ENCODE measurements around the gene ATP6V1A. TPM values are rescaled to one million over a fixed set of nuclear protein-coding genes. Genes with fewer than 3 reads are reported as not detected.

The ATP6V1A gene
- total and polyA plus RNA-seq, 2 of the 13 experiments (the other 11 are each of a cell fraction or from before 2014, with no cell fraction given), result 23.4 to 95.1 TPM

- TF ChIP-seq SOX5 (CRISPR knock-in tag; IDR thresholded peaks at IDR 0.05; ENCODE audit: borderline replicate concordance), result 0 out of 2 replicates have a peak, but pooled peaks have one; percentile 20
- peak; percentile 20; the same call in 1 of the 2 replicates for TF ChIP-seq DRAP1 (CRISPR knock-in tag; IDR thresholded peaks at IDR 0.05)
- no peak for TF ChIP-seq ATF6 (CRISPR knock-in tag; conservative IDR thresholded peaks at IDR 0.05)
- TF ChIP-seq PLRG1 (conservative IDR thresholded peaks at IDR 0.05), result no peak
- TF ChIP-seq ZNF589 (CRISPR knock-in tag; conservative IDR thresholded peaks at IDR 0.05), result peak; percentile 72; the same call in 1 of the 2 replicates
- peak; percentile 77 for TF ChIP-seq MYC (CRISPR knock-in tag; IDR thresholded peaks at IDR 0.05; ENCODE audit: borderline replicate concordance)
- TF ChIP-seq RNF219 (CRISPR knock-in tag; IDR thresholded peaks at IDR 0.05), result peak; percentile 21; the same call in 1 of the 2 replicates
- TF ChIP-seq NFAT5 (CRISPR knock-in tag; IDR thresholded peaks at IDR 0.05), result no peak
- TF ChIP-seq ZNF292 (CRISPR knock-in tag; IDR thresholded peaks at IDR 0.05; ENCODE audit: borderline replicate concordance, low read depth), result 0 out of 2 replicates have a peak, but pooled peaks have one; percentile 32
- no peak for TF ChIP-seq EHMT2 (IDR thresholded peaks at IDR 0.05; ENCODE audit: borderline replicate concordance, low read depth, low read length)
- TF ChIP-seq CREB1 (IDR thresholded peaks at IDR 0.05), result no peak
- TF ChIP-seq CREB1 (CRISPR knock-in tag; IDR thresholded peaks at IDR 0.05), result no peak
- no peak for TF ChIP-seq ZBTB26 (CRISPR knock-in tag; IDR thresholded peaks at IDR 0.05; ENCODE audit: borderline replicate concordance)
- peak; percentile 95 for TF ChIP-seq ZSCAN21 (CRISPR knock-in tag; IDR thresholded peaks at IDR 0.05; ENCODE audit: borderline replicate concordance)
- TF ChIP-seq ZNF615 (CRISPR knock-in tag; IDR thresholded peaks at IDR 0.05; ENCODE audit: borderline replicate concordance), result no peak
- TF ChIP-seq ZNF724P (CRISPR knock-in tag; IDR thresholded peaks at IDR 0.05; ENCODE audit: borderline replicate concordance), result no peak
- no peak for TF ChIP-seq ZSCAN12 (CRISPR knock-in tag; IDR thresholded peaks at IDR 0.05)
These were observed 883 bp upstream of the ATP6V1A start, which contains the start of gene NAA50 (continued) for GRCh38 chr3:113745756-113746547.
